ENCODE results near the gene VAMP4. TPM values are rescaled to one million over a fixed set of nuclear protein-coding genes. Genes with fewer than 3 reads are reported as not detected.
"Not testable (repeated sequence)": the region's sequence is repeated elsewhere in the genome, so short reads cannot be mapped to it uniquely, and the experiment has no call there.

Gene VAMP4
- total and polyA plus RNA-seq, 8 donors = 3.5 to 23.7 (median 7.2) TPM

- Histone ChIP-seq H3K4me1 (peaks cover 0 to 18% (median 5%) of the 10 kb centered on the region in 4 donors), H3K9me3 (no peaks in the 10 kb centered on the region), H3K4me3 (no peak overlapping the region), H3K27ac (peak overlapping the region in 1 of 5 donors; percentile 20), H3K36me3 (no peaks in the 10 kb centered on the region), H3K27me3 (no peaks in the 10 kb centered on the region)
- no peak for TF ChIP-seq EP300 (IDR thresholded peaks at IDR 0.05)
- TF ChIP-seq POLR2A (IDR thresholded peaks at IDR 0.05) = no peak
- DNase-seq = no peak
- intact Hi-C loops (cut with DNase I; ENCODE audit: low total_unique reads) = no loop called here
- 78 to 85% (median 83%) methylated on average over 4 of the region's 4 CpGs for WGBS, 5 donors
These were observed 75.6 kb downstream of the VAMP4 start for GRCh38 chr1:171666114-171666769.

GRCh38 chr1:171664976-171665375, 76.9 kb downstream of the VAMP4 start:
- peak overlapping the region in 2 of 5 donors; percentile 57 to 75 for H3K27ac ChIP-seq
- no peaks in the 10 kb centered on the region for H3K36me3 ChIP-seq

GRCh38 chr1:171663854-171664575, 77.8 kb downstream of the VAMP4 start:
- Histone ChIP-seq H3K36me3 (no peaks in the 10 kb centered on the region), H3K27me3 (no peaks in the 10 kb centered on the region), H3K27ac (peak overlapping the region in 4 of 5 donors; percentile 24 to 75 (median 61)), H3K4me3 (no peak overlapping the region), H3K4me1 (peaks cover 0 to 18% (median 5%) of the 10 kb centered on the region in 4 donors), H3K9me3 (no peaks in the 10 kb centered on the region)
- TF ChIP-seq EP300 (IDR thresholded peaks at IDR 0.05) (no peak), POLR2AphosphoS5 (IDR thresholded peaks at IDR 0.05) (no peak), POLR2A (IDR thresholded peaks at IDR 0.05) (no peak)
- intact Hi-C loops (cut with DNase I; ENCODE audit: low total_unique reads) = no loop called here
- no peak for DNase-seq
- 38 to 54% (median 46%) methylated on average over 3 to 4 of the region's 4 CpGs for WGBS, 5 donors

More at GRCh38 chr1:171664976-171665375, 76.9 kb downstream of the VAMP4 start:
- DNase-seq = no peak
- Histone ChIP-seq H3K27me3 (no peaks in the 10 kb centered on the region), H3K4me3 (no peak overlapping the region), H3K9me3 (no peaks in the 10 kb centered on the region), H3K4me1 (peaks cover 0 to 18% (median 5%) of the 10 kb centered on the region in 4 donors)
- no peak for TF ChIP-seq POLR2A (IDR thresholded peaks at IDR 0.05)
- no peak for TF ChIP-seq CTCF (IDR thresholded peaks at IDR 0.05)
- no peak for TF ChIP-seq POLR2AphosphoS5 (IDR thresholded peaks at IDR 0.05)
- no peak for TF ChIP-seq EP300 (IDR thresholded peaks at IDR 0.05)
- intact Hi-C loops (cut with DNase I; ENCODE audit: low total_unique reads) = no loop called here

- Histone ChIP-seq H3K27me3 (no peaks in the 10 kb centered on the region), H3K36me3 (no peaks in the 10 kb centered on the region), H3K27ac (peak overlapping the region in 4 of 5 donors; percentile 23 to 75 (median 60)), H3K4me1 (peaks cover 0 to 18% (median 5%) of the 10 kb centered on the region in 4 donors), H3K4me3 (no peak overlapping the region), H3K9me3 (no peaks in the 10 kb centered on the region)
- DNase-seq = no peak
- intact Hi-C loops (cut with DNase I; ENCODE audit: low total_unique reads) = no loop called here
- TF ChIP-seq CTCF (IDR thresholded peaks at IDR 0.05) (no peak), POLR2AphosphoS5 (IDR thresholded peaks at IDR 0.05) (no peak), EP300 (IDR thresholded peaks at IDR 0.05) (no peak), POLR2A (IDR thresholded peaks at IDR 0.05) (no peak)
- WGBS, 5 donors = 58 to 79% (median 74%) methylated on average over 7 of the region's 7 CpGs
These were observed 78.6 kb downstream of the VAMP4 start for GRCh38 chr1:171663036-171663853.

- no peak for TF ChIP-seq POLR2A (IDR thresholded peaks at IDR 0.05)
- no peak for TF ChIP-seq POLR2AphosphoS5 (IDR thresholded peaks at IDR 0.05)
- no peak for TF ChIP-seq EP300 (IDR thresholded peaks at IDR 0.05)
- no peak for TF ChIP-seq CTCF (IDR thresholded peaks at IDR 0.05)
- intact Hi-C loops (cut with DNase I; ENCODE audit: low total_unique reads) = no loop called here
- no peak overlapping the region for H3K4me3 ChIP-seq
- H3K4me1 ChIP-seq = peaks cover 0 to 21% (median 7%) of the 10 kb centered on the region in 4 donors
- DNase-seq = no peak
- H3K36me3 ChIP-seq = no peaks in the 10 kb centered on the region
- H3K9me3 ChIP-seq = no peaks in the 10 kb centered on the region
- 68 to 89% (median 74%) methylated on average over 5 of the region's 5 CpGs for WGBS, 5 donors
- H3K27ac ChIP-seq = peak overlapping the region in 1 of 5 donors; percentile 5
- no peaks in the 10 kb centered on the region for H3K27me3 ChIP-seq
These were observed 80.7 kb downstream of the VAMP4 start for GRCh38 chr1:171661076-171661650.

GRCh38 chr1:171656206-171656605, 85.7 kb downstream of the VAMP4 start:
- H3K27me3 ChIP-seq; intact Hi-C loops (cut with DNase I; ENCODE audit: low total_unique reads); H3K4me3 ChIP-seq; H3K9me3 ChIP-seq; DNase-seq; H3K36me3 ChIP-seq: not testable (repeated sequence)
- WGBS, 5 donors = 82 to 91% (median 88%) methylated on average over 9 of the region's 9 CpGs
- peak overlapping the region in 4 of 5 donors; percentile 69 to 82 (median 76) for H3K27ac ChIP-seq
- H3K4me1 ChIP-seq = peaks cover 0 to 42% (median 29%) of the 10 kb centered on the region in 4 donors

Measured in stomach (tissue), 9 donors.